Activated T-cell treated with anti-CD3 and anti-CD28 coated beads for 4 hours (primary cell): ENCODE data around the gene FOXD2.

Experiments
- DNase-seq: peaks from one replicate; pipeline ENCODE4 v3.0.0-alpha.2; 2020

Gene FOXD2

GRCh38 chr1:47417170-47418044 is 20.4 kb upstream of the FOXD2 start:
- no peak for DNase-seq

GRCh38 chr1:47418122-47418521 is 19.7 kb upstream of the FOXD2 start:
- no peak for DNase-seq

GRCh38 chr1:47418681-47419325 is 19.0 kb upstream of the FOXD2 start:
- DNase-seq = no peak

- DNase-seq = no peak
Observed at GRCh38 chr1:47420547-47420946, 17.3 kb upstream of the FOXD2 start.

GRCh38 chr1:47423872-47424271 is 14.0 kb upstream of the FOXD2 start:
- no peak for DNase-seq

GRCh38 chr1:47424336-47424982 is 13.4 kb upstream of the FOXD2 start:
- no peak for DNase-seq

GRCh38 chr1:47431534-47431933 is 6.3 kb upstream of the FOXD2 start:
- DNase-seq = no peak

- DNase-seq = peak; percentile 51
Observed at GRCh38 chr1:47432071-47433036, 5.5 kb upstream of the FOXD2 start.

- DNase-seq = no peak
Observed at GRCh38 chr1:47433037-47433421, 4.8 kb upstream of the FOXD2 start.

- no peak for DNase-seq
Observed at GRCh38 chr1:47433477-47434050, 4.3 kb upstream of the FOXD2 start.

GRCh38 chr1:47434051-47434842 is 3.6 kb upstream of the FOXD2 start:
- DNase-seq = no peak

- no peak for DNase-seq
Observed at GRCh38 chr1:47435506-47436303, 2.1 kb upstream of the FOXD2 start.

- peak; percentile 73 for DNase-seq
Observed at GRCh38 chr1:47436304-47436978, 1.4 kb upstream of the FOXD2 start.

- no peak for DNase-seq
Observed at GRCh38 chr1:47436979-47437446, 831 bp upstream of the FOXD2 start.

GRCh38 chr1:47438165-47439016 is 547 bp downstream of the FOXD2 start:
- DNase-seq = peak; percentile 19

GRCh38 chr1:47439017-47439818 is 1.4 kb downstream of the FOXD2 start:
- DNase-seq = no peak

GRCh38 chr1:47439819-47440598 is 2.2 kb downstream of the FOXD2 start:
- no peak for DNase-seq
